Measurements from ENCODE around the gene ARHGAP6.

DNA sequence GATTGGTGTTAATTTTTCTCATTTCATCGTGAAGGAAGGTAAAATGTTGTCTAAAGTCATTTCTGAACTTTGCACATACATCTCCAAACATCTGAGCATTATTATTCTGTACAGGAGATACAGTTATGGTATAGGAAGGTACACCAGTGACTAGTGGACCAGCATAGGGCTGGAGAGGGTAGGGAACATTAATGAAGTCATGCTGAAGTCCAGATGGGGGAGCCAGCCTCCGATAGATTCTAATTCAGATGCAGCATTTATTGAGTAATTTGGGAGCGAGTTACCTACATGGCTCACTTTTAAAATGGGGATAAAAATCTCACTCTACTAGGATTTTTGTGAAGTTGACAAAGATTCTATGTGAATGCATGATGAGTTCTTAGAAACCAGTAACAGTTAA, 337.6 kb downstream of the ARHGAP6 start:
- TF ChIP-seq POLR2A (IDR thresholded peaks at IDR 0.05; ENCODE audit: borderline replicate concordance, extremely low read depth, insufficient read depth, insufficient read length) = no peak
- no peak for TF ChIP-seq CEBPB (IDR thresholded peaks at IDR 0.05; ENCODE audit: low read depth)
- TF ChIP-seq, protein P1, sequence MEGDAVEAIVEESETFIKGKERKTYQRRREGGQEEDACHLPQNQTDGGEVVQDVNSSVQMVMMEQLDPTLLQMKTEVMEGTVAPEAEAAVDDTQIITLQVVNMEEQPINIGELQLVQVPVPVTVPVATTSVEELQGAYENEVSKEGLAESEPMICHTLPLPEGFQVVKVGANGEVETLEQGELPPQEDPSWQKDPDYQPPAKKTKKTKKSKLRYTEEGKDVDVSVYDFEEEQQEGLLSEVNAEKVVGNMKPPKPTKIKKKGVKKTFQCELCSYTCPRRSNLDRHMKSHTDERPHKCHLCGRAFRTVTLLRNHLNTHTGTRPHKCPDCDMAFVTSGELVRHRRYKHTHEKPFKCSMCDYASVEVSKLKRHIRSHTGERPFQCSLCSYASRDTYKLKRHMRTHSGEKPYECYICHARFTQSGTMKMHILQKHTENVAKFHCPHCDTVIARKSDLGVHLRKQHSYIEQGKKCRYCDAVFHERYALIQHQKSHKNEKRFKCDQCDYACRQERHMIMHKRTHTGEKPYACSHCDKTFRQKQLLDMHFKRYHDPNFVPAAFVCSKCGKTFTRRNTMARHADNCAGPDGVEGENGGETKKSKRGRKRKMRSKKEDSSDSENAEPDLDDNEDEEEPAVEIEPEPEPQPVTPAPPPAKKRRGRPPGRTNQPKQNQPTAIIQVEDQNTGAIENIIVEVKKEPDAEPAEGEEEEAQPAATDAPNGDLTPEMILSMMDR (IDR thresholded peaks at IDR 0.05 in 2 of 3, conservative IDR thresholded peaks at IDR 0.05 in 1 of 3; ENCODE audit: borderline replicate concordance in 1 of 3, insufficient read depth in 1 of 3, low read depth in 2 of 3, low read length in 2 of 3) = no peak
- TF ChIP-seq SP1 (IDR thresholded peaks at IDR 0.05; ENCODE audit: low read depth) = no peak
- TF ChIP-seq SRF (IDR thresholded peaks at IDR 0.05; ENCODE audit: low read depth) = no peak
- TF ChIP-seq POLR2AphosphoS5 (IDR thresholded peaks at IDR 0.05; ENCODE audit: low read depth, low read length) = no peak
- no peak for TF ChIP-seq EZH2 (IDR thresholded peaks at IDR 0.05)
- TF ChIP-seq, protein P2, sequence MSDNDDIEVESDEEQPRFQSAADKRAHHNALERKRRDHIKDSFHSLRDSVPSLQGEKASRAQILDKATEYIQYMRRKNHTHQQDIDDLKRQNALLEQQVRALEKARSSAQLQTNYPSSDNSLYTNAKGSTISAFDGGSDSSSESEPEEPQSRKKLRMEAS (IDR thresholded peaks at IDR 0.05) = no peak
- TF ChIP-seq CBX3 (IDR thresholded peaks at IDR 0.05; ENCODE audit: low read depth) = no peak
- no peak for TF ChIP-seq ZNF274 (IDR thresholded peaks at IDR 0.05; ENCODE audit: low read depth, low read length)
- TF ChIP-seq EZH2phosphoT487 (IDR thresholded peaks at IDR 0.05; ENCODE audit: borderline replicate concordance) = no peak

All from HCT116 (cell line).